HG03139 (cell line): ENCODE results near the gene CORO1C.

ENCODE experiments used
- ATAC-seq: cut with Tn5 transposase; IDR thresholded peaks from one replicate; pipeline ENCODE4 v1.9.1; 2021; ENCODE audit not compliant: unreplicated experiment

CORO1C gene

DNA sequence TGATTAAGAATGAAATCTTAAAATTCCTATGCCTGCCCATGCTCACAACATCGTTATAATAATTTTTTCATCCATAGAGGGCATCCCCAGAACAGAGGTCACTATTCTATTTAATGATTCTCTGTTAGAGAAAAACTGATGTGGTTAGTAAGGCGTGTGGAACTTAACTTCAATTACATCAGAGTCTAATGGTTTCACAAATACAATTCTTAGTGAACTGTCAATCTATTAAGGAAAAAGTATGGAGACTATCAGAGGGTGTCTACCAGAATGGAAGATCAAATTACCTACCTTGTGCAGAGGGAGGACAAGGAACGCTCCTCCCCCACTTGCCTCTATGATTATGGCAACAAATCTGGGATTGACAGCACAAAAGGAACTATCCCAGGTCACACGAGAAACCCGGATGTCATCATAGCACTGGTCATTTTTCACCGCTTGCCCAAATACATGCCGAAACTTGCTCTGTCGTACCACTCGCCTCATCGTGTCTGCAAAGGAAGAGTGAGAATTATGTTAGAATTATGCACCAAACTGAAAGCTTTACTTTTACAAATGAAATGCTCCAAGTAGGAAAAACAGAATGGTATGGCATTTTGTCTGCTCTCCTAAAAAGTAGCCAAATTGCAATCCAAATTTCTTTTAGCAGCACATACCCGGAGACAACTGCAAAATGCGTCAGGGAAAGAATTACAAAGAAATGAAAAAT is 30.3 kb downstream of the CORO1C start:
- no peak for ATAC-seq

DNA sequence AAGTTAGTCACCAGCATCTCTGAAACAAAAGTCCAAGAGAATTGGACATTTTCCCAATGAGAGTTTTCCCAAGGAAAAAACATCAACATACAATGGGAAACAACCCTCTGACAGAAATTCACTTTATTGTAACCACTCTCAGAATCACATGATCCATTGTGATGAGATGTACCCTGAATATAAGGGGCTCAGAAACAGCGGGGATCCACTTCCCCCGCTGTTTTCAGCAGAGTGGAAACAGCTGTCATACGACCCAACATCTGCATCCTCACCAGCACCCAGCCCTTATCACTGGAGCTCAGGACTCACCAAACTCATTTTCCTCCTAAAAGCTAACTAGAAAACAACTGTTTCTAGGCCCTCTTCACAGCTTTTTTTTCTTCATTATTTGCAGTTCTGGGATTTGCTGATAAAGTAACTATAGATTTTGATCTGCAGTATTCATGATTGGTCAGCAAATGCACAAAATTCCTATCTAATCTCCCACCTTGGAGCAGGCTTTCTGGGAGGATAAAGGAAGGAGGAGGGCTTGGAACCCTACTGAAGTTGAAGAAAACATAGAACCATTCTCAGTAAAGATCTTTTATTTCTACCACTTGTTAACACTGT is 31.3 kb downstream of the CORO1C start:
- no peak for ATAC-seq

DNA sequence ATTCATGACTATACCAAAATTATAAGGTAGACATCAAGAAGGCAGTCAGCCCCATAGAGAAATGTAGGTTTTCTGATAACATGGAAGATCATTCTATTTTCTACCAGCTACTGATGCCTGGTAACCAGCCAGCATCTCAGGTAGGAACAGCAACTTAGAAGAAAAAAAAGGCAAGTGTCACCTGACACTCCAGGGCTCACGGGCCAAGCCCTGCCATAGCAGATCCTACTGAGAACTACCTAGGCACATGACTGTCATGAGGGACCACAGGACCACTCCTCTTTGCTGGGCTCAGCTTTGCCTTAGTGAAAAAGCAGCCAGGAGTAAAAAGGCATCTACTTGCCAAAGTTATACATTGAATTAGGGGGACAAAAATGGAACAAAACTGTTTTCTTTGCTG is 33.4 kb downstream of the CORO1C start:
- ATAC-seq: no peak

DNA sequence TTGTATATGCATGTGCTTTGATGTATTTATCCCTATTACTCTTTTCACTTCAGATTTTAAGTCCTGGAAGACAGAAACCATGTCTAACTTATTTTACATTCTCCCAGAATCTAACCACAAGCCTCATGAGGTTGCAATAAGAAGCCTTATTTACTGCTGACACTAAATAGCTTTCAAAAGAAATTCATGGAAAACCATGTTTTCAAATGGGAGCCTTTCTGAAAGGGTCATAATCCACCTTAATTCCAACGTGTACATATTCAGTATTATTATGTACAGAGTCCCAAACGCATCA is 34.4 kb downstream of the CORO1C start:
- ATAC-seq: no peak

DNA sequence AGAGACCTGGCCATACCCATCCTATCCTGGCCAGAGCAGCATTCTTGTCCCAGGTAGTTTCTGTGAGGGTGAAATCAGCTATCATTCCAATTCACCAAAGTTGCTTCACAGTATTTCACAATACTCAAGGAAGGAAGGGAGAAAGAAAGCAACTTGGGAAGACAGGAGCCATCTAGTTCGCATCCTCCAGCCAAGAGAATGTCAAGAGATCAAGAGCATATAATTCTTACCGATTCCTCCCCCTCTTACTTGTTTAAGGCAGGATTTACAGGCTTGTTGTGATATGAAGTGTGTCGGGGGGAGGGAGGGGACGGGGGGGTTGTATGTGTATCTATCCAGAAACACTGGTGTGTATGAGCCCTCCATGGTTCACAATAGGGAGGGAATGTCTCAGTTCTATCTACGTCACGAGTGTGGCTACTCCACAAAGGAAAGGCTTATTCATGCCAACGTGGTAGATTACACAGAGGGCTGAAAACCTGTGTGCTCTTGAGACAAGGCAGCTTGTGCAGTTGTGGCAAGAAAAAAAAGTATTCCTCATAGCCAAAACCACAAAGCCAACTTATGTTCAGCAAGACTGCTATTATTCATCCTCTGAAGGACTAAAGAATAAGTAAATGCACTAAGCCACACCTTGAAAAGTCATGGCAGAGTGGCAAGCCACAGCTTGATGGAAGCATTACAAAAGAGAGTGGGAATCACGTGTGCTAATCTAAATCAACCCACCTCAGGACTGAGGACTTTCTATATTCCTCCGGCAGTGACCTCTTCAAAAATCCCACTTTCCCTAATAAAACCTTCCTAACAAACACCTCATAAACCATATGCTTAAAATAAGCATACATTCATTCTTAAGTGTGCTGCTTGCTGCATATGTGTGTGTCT is 35.0 kb downstream of the CORO1C start:
- ATAC-seq: no peak

DNA sequence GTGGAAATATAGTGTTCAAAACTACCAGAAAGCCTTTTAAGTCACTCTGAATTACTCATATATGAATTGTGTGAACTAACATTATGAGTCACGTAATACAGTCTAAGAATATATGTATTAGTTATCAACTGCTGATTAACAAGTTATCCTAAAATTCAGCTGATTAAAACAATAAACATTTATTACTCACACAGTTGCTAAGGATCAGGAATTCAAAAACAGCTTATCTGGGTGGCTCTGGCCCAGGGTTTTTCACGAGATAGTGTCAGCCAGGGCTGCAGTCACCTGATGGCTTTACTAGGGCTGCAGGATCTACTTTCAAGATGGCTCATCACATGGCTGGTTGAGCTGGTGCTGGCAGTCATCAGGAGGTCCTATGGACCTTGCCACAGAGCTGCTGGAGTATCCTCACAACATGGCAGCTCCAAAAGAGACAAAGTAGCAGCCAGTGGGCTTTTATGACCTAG is 36.5 kb downstream of the CORO1C start:
- ATAC-seq: no peak

DNA sequence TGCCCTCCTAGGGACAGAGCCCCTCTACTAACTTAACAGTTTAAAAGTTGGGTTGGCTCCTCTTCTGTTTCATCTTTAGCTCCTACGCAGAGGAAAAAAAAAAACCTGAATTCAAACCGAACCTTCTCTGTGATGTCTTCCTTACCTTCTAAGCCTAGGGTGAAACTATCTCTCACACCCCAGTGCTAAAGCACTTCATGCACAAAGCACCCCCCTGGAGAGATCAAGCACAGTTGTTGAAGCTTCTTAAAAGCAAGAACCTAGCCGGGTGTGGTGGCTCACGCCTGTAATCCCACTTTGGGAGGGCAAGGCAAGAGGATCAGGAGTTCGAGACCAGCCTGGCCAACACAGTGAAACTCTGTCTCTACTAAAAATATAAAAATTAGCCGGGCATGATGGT is 37.6 kb downstream of the CORO1C start:
- no peak for ATAC-seq

DNA sequence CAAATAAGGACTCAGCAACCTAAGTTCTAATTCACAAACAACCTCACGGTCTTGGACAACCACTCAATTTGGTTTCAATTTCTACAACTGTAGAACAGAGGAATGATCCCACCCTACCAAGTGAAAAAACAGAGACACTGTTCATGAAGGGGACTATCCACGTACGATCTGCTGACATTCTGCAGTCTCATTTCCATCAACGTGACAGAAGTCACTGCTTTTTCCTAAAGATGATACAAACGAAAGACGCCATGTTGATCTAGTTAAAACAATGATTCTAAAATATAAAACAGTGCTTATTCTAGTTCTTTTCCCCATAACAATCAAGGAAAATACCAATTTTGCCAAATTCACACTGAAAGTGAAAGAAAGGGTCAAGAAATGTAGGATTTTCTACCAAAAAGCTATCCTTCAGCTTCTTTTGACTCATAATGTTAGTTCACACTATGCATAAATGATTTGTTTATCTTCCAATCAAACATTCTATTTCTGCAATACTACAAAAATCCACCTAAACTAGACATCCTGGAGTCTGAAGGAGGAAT is 38.1 kb downstream of the CORO1C start:
- no peak for ATAC-seq

DNA sequence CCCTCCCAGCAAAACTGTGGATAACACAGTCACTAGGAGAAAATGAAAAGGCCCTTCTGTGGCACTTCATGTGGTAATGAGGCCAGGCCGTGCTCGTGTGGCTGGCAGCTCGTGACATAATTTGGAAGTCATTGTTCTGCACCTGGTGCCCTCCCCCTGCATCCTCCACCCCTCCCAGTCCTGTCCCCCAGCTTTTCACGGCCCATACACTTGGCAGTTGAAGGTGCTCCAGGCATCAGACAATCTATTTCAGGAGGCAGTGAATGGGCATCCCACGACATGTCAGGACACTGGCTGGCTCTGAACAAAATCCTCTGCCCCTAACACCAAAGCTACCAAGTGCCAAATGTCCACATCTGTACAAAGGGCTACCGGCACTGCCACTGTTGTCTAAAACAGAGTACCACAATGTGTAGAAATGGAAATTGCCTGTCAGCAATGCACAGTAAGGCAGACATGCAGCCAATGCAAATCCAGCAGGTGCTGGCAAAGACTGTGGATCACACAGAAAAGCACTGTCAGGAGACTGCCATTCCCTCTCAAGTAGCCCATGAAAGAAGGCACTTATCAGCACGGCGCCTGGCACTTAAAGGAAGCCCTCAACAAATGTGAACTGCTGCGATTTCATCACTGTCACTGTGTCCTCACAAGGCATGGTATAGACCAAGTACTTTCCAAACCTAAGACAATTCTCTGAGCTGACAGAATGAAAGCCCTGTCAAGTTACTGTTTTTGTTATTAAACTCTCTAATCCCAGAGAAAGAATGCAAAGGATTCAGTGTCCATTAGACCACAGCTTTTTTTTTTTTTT is 39.1 kb downstream of the CORO1C start:
- peak; percentile 27 for ATAC-seq

DNA sequence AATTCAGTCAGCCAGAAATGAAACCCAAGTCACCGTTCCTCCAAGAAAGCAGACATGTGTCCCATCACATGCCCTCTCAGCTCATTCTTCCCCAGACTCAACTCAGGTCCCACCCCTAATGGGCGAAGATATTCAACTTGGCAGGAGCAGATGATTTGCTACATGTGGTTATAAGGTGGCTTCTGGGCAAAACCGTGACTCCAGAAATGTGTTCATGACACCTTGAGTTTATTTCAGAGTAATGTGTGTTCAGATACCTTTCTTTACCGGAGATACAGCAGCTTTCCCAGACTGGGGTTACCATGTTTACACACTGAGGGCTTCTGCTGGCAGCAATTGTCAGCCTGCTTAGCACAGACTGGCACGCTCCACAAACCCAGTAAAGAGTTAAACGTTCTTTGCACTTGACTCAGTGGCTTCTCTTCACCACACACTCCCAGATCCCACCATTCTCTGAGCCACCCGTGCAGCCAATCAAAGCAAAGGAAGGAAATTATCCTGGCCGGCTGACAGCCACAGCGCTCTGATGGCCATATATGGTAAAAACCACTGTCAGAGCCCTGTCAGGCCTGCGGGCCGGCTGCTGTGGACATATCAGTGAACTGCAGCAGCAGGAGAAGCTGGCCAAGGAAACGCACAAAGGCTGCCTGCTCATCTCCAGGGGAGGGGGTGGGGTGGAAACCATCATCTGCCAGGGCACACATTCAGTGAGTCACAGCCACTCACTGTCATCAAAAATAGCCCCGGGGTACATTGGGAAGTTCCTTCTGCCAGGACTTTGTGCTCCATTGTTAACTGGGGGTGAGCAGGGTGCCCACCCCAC is 39.9 kb downstream of the CORO1C start:
- peak; percentile 55 for ATAC-seq

DNA sequence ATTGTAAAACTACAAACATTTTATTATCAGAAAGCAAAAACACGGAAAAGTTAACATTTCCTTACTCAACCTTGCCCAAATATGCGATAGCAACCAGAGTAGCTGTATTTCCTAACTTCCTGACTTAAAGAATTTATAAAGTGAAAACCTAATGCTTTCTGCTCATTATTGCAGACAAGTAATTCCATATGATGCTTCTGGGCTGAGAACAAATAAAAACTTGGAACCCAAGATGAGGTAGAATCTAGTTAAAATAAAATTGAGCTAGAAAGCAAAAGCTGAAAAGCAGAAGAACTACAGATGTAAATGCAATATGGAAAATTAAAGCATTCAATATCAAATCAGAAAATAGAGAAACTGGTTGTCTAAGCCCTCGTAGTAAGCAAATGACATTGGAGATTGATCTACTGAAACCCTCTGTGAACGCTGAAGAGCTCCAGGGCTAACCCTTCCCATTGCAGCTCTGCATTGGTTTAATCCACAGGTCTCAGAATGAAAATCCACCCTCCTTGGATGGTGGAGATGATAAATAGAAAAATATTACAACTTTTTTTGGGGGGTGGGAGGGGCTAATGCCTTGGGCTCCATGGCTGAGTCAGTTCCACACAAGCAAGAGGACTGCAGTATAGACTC is 40.7 kb downstream of the CORO1C start:
- ATAC-seq: no peak

DNA sequence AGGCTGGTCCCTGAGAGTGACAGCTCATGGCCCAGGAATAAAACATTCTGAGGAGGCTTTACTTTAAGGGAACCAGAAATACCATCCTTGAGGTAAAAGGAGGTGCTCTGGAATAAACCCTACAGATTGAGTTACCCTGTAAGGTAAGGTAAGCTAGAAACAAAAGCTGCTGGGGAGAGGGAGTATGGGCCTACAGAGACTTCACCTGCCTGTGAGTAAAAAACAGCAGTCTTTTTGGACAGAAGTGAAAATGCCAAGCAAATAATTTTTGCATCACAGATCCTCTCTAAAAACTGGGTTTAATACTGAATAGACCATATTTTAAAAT is 41.2 kb downstream of the CORO1C start:
- no peak for ATAC-seq

DNA sequence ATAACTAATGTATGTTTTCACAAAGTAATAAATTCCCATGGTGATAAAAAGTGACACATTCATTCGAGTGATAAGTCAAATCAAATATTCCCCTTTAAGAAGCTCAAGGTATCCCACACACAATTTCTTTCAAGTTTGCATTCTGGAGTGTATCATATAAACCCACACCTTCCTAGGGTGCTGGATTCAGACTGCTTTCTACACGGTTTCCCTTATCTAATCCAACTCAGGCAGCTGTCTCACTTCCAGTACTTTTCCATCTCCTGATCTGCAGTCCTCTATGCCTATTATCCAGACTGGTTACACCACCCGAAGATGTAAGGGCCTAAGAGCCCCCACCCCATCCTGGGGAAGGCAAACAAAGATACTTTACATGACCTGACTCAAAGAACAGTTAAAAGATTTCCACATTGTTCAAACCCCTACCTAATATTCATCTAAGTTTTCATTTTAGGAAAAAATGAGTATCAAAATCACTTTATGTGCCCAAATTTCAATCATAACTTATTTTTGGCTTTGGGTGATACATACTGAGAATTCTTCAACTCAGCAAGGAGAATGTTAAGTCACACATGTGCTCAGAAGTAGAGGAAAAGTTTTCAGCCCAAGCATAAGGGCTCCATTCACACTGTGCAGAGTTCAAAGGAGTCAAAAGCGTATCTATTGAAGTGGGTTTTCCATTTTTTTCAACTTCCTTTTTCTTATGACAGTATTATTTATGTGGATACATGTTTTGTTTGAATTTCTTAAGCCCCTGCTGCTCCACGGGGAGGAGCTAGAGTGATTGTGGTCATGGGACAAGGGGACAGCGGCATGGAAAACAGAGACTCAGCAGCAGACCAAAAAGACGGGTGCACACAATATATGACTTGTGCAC is 41.8 kb downstream of the CORO1C start:
- ATAC-seq: no peak

DNA sequence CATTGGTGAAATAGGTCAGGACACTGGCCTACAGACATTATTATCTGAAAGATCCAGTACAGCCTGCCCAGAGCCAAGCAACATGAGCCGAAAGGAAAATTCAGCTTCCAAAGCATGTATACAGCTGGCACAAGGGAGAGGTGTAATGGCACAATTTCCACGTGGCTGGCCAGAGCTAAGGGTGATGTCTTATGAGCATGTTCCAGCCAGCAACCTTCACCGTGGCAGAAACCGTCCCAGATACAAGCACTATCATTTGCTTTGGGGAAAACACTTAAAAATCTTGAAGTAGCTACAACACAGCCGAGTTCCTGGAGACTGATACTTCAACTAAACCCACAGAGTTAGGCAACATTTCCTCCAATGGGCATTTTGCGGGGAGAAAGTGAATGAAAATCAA is 44.5 kb downstream of the CORO1C start:
- ATAC-seq: no peak

DNA sequence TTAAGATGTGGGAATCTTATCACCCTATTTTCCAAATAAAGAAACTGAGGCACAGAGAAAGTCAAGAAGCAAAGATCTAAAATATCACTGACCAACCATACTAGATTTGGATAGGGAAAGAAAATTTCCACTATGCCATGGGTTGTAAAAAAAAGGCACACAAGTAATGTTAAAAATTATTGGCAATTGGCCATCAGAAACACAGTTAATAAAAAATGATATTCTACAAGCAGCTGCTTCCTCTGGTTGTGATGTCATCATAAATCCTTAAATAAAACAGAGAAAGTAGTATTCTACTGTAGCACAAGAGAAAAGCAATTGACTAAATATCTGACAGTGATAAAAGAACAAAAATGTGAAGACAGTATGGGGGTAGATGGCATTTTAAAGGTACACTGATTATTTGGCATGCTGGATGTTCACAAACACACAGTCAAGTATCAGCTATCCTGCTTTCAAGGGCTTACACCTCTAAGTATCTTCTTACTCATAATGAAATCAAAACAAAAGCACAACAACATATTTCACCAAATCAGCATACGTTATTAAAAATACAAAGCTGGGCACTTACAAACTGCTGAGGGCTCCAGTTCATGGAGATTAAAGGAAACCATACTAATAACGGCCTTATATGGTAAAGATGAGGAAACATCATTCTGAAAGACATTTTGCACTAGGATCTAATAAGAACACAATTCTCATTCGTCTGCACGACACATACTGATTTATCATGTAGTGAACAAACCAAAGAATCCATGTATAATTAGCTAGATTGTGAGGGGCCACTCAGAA is 45.7 kb downstream of the CORO1C start:
- no peak for ATAC-seq

DNA sequence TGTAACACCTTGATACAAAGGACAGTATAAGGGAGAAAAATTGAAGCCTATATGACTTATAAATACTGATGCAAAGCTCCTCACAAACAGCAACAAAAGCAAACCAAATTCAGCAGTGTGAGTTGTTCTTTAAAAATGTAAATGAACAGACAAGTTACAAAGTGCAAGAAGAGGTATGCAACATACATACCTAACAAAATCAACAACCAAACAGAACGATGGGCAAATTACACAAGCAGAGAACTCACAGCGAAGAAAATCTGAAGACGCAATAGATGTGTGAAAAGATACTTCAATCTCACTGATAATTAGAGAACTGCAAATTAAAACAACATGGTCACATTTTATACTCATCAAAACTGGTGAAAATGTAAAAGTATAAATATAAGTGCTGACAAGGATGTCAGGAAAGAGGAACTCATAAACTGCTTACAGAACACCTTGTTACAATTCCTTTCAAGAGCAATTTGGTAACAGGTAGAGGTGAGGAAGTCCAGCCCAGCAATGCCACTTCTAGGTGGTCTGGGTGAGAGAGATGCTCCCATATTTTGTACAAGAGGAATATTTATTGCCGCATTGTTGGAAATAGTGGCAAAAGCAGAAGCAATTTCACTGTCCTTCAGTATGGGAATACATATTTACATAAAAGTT is 47.3 kb downstream of the CORO1C start:
- ATAC-seq: no peak

DNA sequence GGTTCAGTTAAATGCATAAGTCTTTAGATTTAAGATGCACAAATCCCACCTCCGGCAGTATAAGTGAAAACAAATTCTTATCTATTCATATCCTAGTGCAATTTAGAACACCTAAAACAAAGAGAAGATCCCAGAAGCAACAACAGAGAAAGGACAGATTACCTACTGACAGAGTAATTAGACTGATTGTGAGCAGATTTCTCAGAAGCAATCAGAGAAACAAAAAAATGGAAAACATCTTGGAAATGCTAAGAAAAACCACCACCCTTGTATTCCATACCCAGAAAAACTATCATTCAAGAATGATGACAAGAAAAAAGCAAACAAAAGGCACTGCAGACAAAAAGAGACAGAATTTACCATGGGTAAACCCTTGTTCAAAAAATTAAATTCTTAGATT is 50.0 kb downstream of the CORO1C start:
- ATAC-seq: no peak
